Hematopoietic multipotent progenitor cell treated with erythropoietin and hydrocortisone succinate and interleukin-3 and kit ligand, for 8 days (in vitro differentiated cells): ENCODE results near the gene XXYLT1.
"Not testable (repeated sequence)": the region's sequence is repeated elsewhere in the genome, so short reads cannot be mapped to it uniquely, and the experiment has no call there.

ENCODE experiments used
- DNase-seq: peaks from one replicate; pipeline ENCODE4 v3.0.0-alpha.2; 2015

The XXYLT1 gene

DNA sequence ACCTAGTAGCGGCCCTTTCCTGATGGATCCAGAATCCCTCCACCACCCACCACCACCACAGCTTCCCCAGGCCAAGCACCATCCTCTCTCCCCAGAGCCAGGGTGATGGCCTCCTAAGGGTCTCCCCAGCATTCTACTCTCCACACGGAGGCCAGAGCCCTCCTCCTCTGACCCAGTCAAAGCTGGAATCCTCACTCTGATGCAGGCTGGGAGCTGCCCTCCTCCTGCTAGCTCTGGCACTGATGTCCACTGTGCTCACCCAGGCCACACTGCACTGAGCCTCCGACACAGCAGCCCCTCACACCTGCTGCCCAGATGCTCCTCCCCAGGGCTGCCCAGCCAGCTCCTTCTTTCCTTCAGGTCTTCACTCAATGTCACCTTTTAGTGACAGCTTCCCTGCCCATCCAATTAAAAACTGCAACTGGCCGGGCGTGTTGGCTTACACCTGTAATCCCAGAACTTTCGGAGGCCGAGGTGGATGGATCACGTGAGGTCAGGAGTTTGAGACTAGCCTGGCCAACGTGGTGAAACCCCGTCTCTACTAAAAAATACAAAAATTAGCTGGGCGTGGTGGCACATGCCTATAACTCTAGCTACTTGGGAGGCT is 21.0 kb downstream of the XXYLT1 start:
- no peak for DNase-seq

DNA sequence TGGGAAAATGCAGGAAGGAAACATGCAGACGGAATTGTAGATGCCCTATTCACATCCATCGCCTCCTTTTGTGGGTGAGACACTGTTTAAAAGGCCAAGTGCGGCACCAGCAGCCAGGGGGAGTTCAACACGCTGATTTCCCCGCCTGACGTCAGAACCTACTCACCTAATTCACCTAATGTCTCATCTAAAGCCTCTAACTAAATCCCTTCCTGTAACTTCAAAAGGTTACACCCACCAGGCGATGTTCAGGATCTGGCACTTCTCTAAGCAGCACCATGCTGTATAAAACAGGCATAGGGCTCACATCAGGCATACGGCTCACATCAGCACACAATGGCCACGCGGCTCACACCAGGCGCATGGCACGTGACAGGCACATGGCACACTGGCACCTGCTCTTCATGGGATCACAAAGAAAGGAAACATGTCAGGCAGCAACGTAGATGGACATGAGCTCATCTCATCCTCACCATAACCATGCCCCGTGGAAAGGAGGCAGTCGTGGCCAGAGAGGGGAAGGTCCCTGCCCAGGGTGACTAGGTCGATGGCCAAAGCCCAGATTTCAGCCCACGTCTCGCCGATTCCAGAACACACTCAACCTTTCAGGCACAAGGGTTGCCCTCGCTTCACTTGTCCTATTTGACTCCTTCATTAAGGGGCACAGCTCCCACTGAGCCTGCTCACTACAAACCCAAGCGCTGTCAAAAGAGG is 21.7 kb downstream of the XXYLT1 start:
- no peak for DNase-seq

DNA sequence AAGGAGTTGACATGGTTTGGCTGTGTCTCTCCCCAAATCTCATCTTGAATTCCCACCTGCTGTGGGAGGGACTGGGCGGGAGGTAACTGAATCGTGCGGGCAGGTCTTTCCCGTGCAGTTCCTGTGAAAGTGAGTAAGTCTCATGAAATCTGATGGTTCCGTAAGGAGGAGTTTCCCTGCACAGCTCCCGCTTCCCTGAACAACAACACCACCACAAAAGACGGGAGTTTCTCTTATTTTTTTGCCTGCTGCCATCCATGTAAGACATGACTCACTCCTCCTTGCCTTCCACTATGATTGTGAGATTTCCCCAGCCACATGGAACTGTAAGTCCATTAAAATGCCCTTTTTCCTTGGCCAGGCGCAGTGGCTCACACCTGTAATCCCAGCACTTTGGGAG is 22.7 kb downstream of the XXYLT1 start:
- DNase-seq, result no peak

- DNase-seq, result peak; percentile 50
Measured at GRCh38 chr3:195247863-195248189, 23.1 kb downstream of the XXYLT1 start.

GRCh38 chr3:195247086-195247862 is 23.7 kb downstream of the XXYLT1 start:
- no peak for DNase-seq

DNA sequence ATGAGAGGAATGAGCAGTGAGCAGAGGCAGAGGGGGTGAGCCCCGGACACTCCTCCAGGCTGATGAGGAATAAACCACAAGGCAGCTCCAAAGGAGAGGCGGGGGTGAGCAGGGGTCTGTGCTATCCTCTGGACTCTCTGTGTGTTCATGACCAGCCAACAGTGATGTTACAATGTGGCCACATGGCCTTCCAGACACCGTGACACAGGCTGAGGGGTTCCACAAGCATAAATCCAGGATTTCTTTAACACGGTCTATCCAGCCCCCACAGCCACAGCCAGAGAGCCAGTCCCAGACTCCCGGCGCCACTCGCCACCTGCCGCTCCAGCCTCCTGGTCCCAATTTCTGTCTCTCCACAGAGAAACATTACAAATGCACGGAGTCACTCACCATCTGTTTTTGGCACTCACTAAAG is 24.4 kb downstream of the XXYLT1 start:
- DNase-seq, result no peak

DNA sequence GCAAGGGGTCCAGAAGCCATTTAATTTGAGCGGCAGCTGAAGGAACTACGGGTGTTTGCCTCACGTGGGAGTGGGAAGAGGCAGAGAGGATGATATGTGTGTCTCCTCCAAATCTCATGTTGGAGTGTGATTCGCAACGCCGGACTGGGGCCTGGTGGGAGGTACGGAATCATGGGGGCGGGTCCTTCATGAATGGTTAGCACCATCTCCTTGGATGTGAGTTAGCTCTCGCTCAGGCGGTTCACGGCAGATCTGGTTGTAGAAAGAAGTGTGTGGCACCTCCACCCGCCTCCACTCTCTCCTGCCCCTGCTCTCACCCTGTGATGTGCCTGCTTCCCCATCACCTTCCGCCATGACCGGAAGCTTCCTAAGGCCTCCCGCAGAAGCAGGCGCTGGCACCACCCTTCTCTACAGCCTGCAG is 25.4 kb downstream of the XXYLT1 start:
- no peak for DNase-seq

DNA sequence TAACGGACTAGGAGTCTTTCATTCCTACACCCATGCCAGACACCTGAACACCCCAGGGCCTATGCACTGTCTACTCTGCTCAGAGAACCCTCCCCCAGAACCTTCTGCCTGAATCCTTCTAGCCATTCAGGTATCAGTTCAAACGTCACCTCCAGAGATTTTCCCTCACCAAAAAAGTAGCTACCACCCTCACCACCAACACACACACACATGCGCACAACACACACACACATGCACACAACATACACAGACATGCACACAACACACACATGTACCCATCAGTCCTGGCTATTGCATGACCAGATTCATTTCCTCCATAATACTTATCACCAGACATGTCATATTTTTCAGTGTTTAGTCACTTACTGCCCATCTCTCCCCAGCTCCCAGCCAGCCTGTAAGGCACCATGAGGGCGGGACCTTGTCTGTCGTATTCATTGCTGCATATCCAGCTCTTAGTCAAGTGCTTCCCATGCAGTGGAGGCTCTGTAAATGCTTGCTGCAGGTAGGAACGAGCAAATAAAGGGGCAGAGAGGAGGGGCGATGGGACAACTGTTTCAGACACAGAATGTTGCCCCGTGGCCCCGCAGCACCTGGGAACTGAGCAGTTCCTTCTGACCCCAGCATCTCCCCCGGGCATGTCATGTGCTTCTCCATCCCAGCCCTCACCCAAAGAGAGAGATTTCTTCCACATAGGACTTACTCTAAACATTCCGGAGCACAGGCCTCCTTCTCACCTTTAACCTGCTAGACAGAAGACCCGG is 29.2 kb downstream of the XXYLT1 start:
- DNase-seq, result no peak

- DNase-seq, result no peak
Measured at GRCh38 chr3:195240939-195241338, 30.0 kb downstream of the XXYLT1 start.

- no peak for DNase-seq
Measured at GRCh38 chr3:195240171-195240701, 30.7 kb downstream of the XXYLT1 start.

GRCh38 chr3:195239121-195239520 is 31.8 kb downstream of the XXYLT1 start:
- no peak for DNase-seq

GRCh38 chr3:195238586-195239118 is 32.3 kb downstream of the XXYLT1 start:
- no peak for DNase-seq

DNA sequence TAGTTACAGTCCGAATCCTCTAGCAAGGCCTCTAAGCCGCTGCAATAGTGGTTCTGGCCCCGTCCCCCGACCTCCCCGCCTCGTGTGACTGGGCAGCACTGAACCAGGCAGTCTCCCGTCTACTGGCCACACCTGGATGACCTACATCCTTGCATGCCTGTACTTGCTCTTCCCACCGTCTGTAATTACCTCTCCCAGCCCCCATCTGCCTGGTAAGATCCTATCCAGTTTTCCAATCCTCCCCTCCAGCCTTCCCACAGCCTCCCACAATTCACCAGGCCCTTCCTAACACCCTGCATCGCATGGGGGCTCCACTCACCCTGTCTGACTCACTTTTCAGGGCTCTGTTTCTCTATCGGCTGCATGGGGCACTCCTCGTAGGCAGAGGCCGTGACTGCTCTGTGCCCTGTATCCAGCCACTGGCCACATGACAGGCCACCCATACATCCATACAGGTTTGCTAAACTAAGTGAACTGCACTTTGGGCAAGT is 32.8 kb downstream of the XXYLT1 start:
- no peak for DNase-seq

GRCh38 chr3:195236801-195237570 is 34.0 kb downstream of the XXYLT1 start:
- DNase-seq, result no peak

- no peak for DNase-seq
Measured at GRCh38 chr3:195236076-195236798, 34.7 kb downstream of the XXYLT1 start.

GRCh38 chr3:195230244-195230643 is 40.7 kb downstream of the XXYLT1 start:
- no peak for DNase-seq

DNA sequence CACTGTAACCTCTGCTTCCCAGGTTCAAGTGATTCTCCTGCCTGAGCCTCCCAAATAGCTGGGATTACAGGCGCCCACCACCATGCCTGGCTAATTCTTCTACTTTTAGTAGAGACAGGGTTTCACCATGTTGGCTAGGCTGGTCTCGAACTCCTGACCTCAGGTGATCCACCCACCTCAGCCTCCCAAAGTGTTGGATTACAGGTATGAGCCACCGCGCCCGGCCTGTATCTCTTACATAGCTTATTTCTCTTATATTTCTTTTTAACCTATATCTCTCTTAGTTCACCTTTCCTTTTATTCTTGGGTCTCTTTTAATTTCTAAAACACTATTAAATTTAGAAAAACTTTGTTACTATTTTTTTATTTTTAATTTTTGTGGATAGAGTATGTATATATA is 42.1 kb downstream of the XXYLT1 start:
- not testable (repeated sequence) for DNase-seq

GRCh38 chr3:195227871-195228270 is 43.1 kb downstream of the XXYLT1 start:
- no peak for DNase-seq

- peak; percentile 37 for DNase-seq
Measured at GRCh38 chr3:195226900-195227447, 44.0 kb downstream of the XXYLT1 start.

DNA sequence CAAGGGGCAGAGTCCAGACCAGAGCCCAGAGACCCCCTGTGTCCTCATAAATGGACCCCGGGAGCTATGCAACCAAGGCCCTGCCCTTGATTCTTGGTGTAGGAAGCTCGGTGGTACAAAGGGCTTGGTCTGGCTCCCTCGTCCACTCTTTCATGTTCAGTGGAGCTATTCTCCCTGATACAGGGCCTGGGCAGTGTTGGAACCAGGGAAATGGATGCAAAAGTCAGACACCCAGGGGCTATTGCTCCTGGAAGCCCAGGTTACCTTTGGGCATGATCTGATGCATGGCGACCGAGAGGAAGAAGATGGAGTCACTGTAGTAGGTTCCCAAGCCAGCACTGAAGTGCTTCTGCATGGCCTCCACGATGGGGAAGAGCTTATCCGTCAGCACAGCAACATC is 44.5 kb downstream of the XXYLT1 start:
- no peak for DNase-seq
